ENCODE results near the gene GPR119. TPM values are rescaled to one million over a fixed set of nuclear protein-coding genes. Genes with fewer than 3 reads are reported as not detected.
A peak's percentile ranks its signal among the peaks of the same experiment; 100 is the strongest.

GPR119 gene
- total RNA-seq, 1 experiment from 2014 or later, result not detected

- no peak for TF ChIP-seq NR3C1 (CRISPR knock-in tag; conservative IDR thresholded peaks at IDR 0.05; ENCODE audit: low read depth)
- TF ChIP-seq FOXP1 (CRISPR knock-in tag; IDR thresholded peaks at IDR 0.05; ENCODE audit: borderline replicate concordance), result no peak
- TF ChIP-seq GTF2I (CRISPR knock-in tag; conservative IDR thresholded peaks at IDR 0.05), result no peak
Observed at GRCh38 chrX:130395341-130395740, 9.9 kb upstream of the GPR119 start (continued).

GRCh38 chrX:130393451-130394074 is 8.1 kb upstream of the GPR119 start:
- POLR2A ChIA-PET, result no interaction called here
- TF ChIP-seq E2F1 (CRISPR knock-in tag; IDR thresholded peaks at IDR 0.05) (no peak), CTCF (IDR thresholded peaks at IDR 0.05) (peak; percentile 36), NFATC4 (CRISPR knock-in tag; IDR thresholded peaks at IDR 0.05) (no peak), ZNF423 (CRISPR knock-in tag; IDR thresholded peaks at IDR 0.05) (no peak), MYBL2 (CRISPR knock-in tag; IDR thresholded peaks at IDR 0.05) (no peak), PRRX2 (CRISPR knock-in tag; IDR thresholded peaks at IDR 0.05) (no peak)
- CTCF ChIA-PET, result interaction anchor here (0.5 to 1.1 kb wide), 7 partner anchors 8 to 655 kb away, joined by 3 to 7 read pairs (median 3); partner anchors contain the start of gene RBMX2
- no peaks in the 10 kb centered on the region for H3K36me3 Mint-ChIP-seq
- H3K27ac Mint-ChIP-seq, result no peak overlapping the region
- no peaks in the 10 kb centered on the region for H3K4me1 Mint-ChIP-seq
- peaks cover 15% of the 10 kb centered on the region for H3K27me3 Mint-ChIP-seq (ENCODE audit: low read depth)
- peak; percentile 50 for DNase-seq (ENCODE audit: low spot score)
- H3K9me3 Mint-ChIP-seq, result no peaks in the 10 kb centered on the region
- no peak overlapping the region for H3K4me3 Mint-ChIP-seq
- peak; percentile 80 for ATAC-seq

GRCh38 chrX:130386408-130386808 is 934 bp upstream of the GPR119 start:
- no peak overlapping the region for H3K27ac Mint-ChIP-seq
- H3K27me3 Mint-ChIP-seq (ENCODE audit: low read depth), result no peaks in the 10 kb centered on the region; the same call in 1 of the 2 replicates
- no peak overlapping the region for H3K4me3 Mint-ChIP-seq
- no peaks in the 10 kb centered on the region for H3K36me3 Mint-ChIP-seq
- H3K4me1 Mint-ChIP-seq, result no peaks in the 10 kb centered on the region
- no peaks in the 10 kb centered on the region for H3K9me3 Mint-ChIP-seq
- POLR2A ChIA-PET, result no interaction called here
- no peak for DNase-seq (ENCODE audit: low spot score)
- CTCF ChIA-PET, result interaction anchor here (1.0 to 1.3 kb wide), 2 partner anchors 154 to 189 kb away, joined by 3 read pairs; no protein-coding TSS in a partner anchor
- ATAC-seq, result no peak
- TF ChIP-seq OVOL2 (CRISPR knock-in tag; IDR thresholded peaks at IDR 0.05; ENCODE audit: borderline replicate concordance), result no peak
- TF ChIP-seq ZBTB43 (CRISPR knock-in tag; IDR thresholded peaks at IDR 0.05), result no peak
- TF ChIP-seq ARID4B (CRISPR knock-in tag; IDR thresholded peaks at IDR 0.05; ENCODE audit: borderline replicate concordance), result no peak
- no peak for TF ChIP-seq CREM (CRISPR knock-in tag; IDR thresholded peaks at IDR 0.05)
- TF ChIP-seq E2F5 (CRISPR knock-in tag; IDR thresholded peaks at IDR 0.05), result no peak
- no peak for TF ChIP-seq HMGXB4 (CRISPR knock-in tag; IDR thresholded peaks at IDR 0.05)
- TF ChIP-seq NR3C1 (CRISPR knock-in tag; conservative IDR thresholded peaks at IDR 0.05; ENCODE audit: low read depth), result no peak
- no peak for TF ChIP-seq RORB (CRISPR knock-in tag; IDR thresholded peaks at IDR 0.05)
- TF ChIP-seq ELF4 (CRISPR knock-in tag; IDR thresholded peaks at IDR 0.05; ENCODE audit: low read depth), result no peak
- no peak for TF ChIP-seq TEAD4 (CRISPR knock-in tag; IDR thresholded peaks at IDR 0.05)
- TF ChIP-seq E2F4 (CRISPR knock-in tag; IDR thresholded peaks at IDR 0.05; ENCODE audit: borderline replicate concordance, low read depth), result no peak
- no peak for TF ChIP-seq JUN (CRISPR knock-in tag; IDR thresholded peaks at IDR 0.05)
- no peak for TF ChIP-seq ZNF232 (CRISPR knock-in tag; IDR thresholded peaks at IDR 0.05)
